Activated T-helper 9 cell treated with anti-CD3 and anti-CD28 coated beads, Interleukin-2, amount 50 U/mL, for 16 hours (primary cell): ENCODE results near the gene PILRB.

Experiments used
- DNase-seq: peaks from one replicate; pipeline ENCODE4 v3.0.0-alpha.2; 2020; ENCODE audit warnings: low read depth

PILRB gene

DNA sequence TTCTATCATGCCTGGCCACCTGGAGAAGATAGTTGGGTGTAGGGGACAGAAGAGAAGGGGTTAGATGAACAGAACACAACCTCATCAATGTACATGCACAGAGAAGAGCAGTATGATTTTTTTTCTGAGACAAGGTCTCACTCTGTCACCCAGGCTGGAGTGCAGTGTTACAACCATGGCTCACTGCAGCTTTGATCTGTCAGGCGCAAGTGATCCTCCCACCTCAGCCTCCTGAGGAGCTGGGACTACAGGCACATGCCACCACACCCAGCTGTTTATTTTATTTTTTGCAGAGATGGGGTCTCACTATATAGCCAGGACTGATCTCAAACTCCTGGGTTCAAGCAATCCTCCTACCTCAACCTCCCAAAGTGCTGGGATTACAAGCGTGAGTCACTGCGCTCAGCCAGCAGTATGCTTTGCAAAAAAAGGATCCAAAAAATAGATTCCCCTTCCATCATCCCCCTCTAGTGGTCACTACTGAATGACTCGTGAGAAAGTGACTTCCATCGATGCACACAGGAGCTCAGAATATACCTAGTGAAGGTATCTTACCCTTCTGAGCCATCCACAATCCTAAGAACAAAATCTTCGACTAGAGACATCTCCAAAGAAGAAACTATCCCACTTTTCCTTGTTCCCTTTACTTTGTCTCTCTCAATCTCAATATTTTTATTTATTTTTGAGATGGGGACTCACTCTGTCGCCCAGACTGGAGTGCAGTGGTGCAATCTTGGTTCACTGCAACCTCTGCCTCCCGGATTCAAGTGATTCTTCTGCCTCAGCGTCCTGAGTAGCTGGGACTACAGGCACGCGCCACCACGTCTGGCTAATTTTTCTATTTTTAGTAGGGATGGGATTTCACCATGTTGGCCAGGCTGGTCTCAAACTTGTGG lies 49.6 kb downstream of the PILRB start:
- no peak for DNase-seq

- DNase-seq, result no peak
Measured at GRCh38 chr7:100411101-100411500, 53.2 kb downstream of the PILRB start.

GRCh38 chr7:100413346-100413745 lies 55.4 kb downstream of the PILRB start:
- no peak for DNase-seq

- DNase-seq, result no peak
Measured at GRCh38 chr7:100413889-100414288, 56.0 kb downstream of the PILRB start.

DNA sequence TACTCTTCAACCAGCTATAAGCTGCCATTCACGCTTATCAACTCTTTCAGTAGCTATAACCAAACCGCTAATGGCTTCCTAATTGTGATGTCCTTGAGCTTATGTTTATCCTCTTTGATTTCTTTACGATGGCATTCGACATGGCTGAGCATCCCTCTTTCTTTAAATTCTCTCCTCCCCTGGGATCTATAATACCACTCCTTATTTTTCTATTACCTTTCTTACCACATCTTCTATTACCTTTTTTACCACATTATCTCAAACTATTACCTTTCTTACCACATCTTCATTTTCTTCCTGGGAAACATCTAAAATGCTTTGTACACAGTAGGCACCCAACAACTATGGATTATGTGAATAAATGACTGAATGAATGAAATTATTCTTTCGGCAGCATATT lies 57.5 kb downstream of the PILRB start:
- DNase-seq, result no peak
